GM12892 (cell line): ENCODE results near the gene SLC27A6.

Experiments used
- POLR2A ChIP-seq: IDR thresholded peaks from 2 replicates; pipeline ENCODE4 v1.6.1; 2011; ENCODE audit warnings: low read depth, low read length, control low read depth
- POLR2AphosphoS5 ChIP-seq: IDR thresholded peaks from 2 replicates; pipeline ENCODE4 v1.6.1; 2011; ENCODE audit warnings: low read depth, low read length, control low read depth
- TAF1 ChIP-seq: IDR thresholded peaks from 2 replicates; pipeline ENCODE4 v1.6.1; 2011; ENCODE audit warnings: low read depth, mild to moderate bottlenecking, control low read depth, low read length, borderline replicate concordance

GRCh38 chr5:128988476-128988875 is 23.2 kb downstream of the SLC27A6 start:
- TF ChIP-seq POLR2AphosphoS5 (no peak), TAF1 (no peak), POLR2A (no peak)
